HepG2 (cell line): ENCODE results near the gene KCNJ14. TPM values are rescaled to one million over a fixed set of nuclear protein-coding genes. Genes with fewer than 3 reads are reported as not detected.
A peak's percentile ranks its signal among the peaks of the same experiment; 100 is the strongest.

Experiments
- ATF1 ChIP-seq: IDR thresholded peaks from 2 replicates; pipeline ENCODE4 v1.6.1; 2016; ENCODE audit warnings: mild to moderate bottlenecking, control low read depth
- BORCS8-MEF2B ChIP-seq: sonication (generic); formaldehyde crosslinking; IDR thresholded peaks from 2 replicates; pipeline ENCODE4 v1.8.0; 2022; ENCODE audit warnings: mild to moderate bottlenecking, missing genetic modification reagents
- CCDC6 ChIP-seq: sonication (generic); formaldehyde crosslinking; IDR thresholded peaks from 2 replicates; pipeline ENCODE4 v1.8.1; 2022; ENCODE audit warnings: mild to moderate bottlenecking, missing genetic modification reagents, moderate library complexity
- CENPX ChIP-seq: sonication (generic); formaldehyde crosslinking; IDR thresholded peaks from 2 replicates; pipeline ENCODE4 v1.9.0; 2021; ENCODE audit warnings: mild to moderate bottlenecking, missing genetic modification reagents, moderate library complexity
- FOXK2 ChIP-seq: fragments of 450-650 bp; IDR thresholded peaks from 2 replicates; pipeline ENCODE4 v1.6.1; 2016
- ISX ChIP-seq: sonication (generic); formaldehyde crosslinking; conservative IDR thresholded peaks from 2 replicates; pipeline ENCODE4 v1.5.0; 2020; ENCODE audit warnings: missing genetic modification reagents
- KLF16 ChIP-seq, 2 experiments: sonication (generic) in 1 of 2; formaldehyde crosslinking in 1 of 2; IDR thresholded peaks; 2 replicates each; pipeline versions ENCODE4 v1.6.1 to v1.8.0; 2016 to 2023; ENCODE audit warnings: missing genetic modification reagents in 2 of 2, missing compliant biosample characterization in 1 of 2
- MEIS1 ChIP-seq: sonication (generic); formaldehyde crosslinking; IDR thresholded peaks from 2 replicates; pipeline ENCODE4 v1.9.0; 2021; ENCODE audit warnings: mild to moderate bottlenecking, missing genetic modification reagents, moderate library complexity, borderline replicate concordance
- POLR2A ChIP-seq, 2 experiments: IDR thresholded peaks; 2 replicates each; pipeline ENCODE4 v1.6.1; 2011; ENCODE audit warnings: low read depth in 2 of 2, low read length in 2 of 2, mild to moderate bottlenecking in 1 of 2, moderate library complexity in 1 of 2; ENCODE audit not compliant: insufficient read depth in 1 of 2
- PTBP1 ChIP-seq: fragments of 200-400 bp; formaldehyde crosslinking; IDR thresholded peaks from 2 replicates; pipeline ENCODE4 v1.6.1; 2018; ENCODE audit warnings: low read length, low read depth; ENCODE audit not compliant: poor library complexity, severe bottlenecking
- SNAPC2 ChIP-seq: sonication (generic); formaldehyde crosslinking; IDR thresholded peaks from 2 replicates; pipeline ENCODE4 v1.8.1; 2022; ENCODE audit warnings: mild to moderate bottlenecking, missing genetic modification reagents
- SPEN ChIP-seq: sonication (generic); formaldehyde crosslinking; IDR thresholded peaks from 2 replicates; pipeline ENCODE4 v1.5.1; 2020; ENCODE audit warnings: low read depth, mild to moderate bottlenecking, missing genetic modification reagents
- U2AF1 ChIP-seq: fragments of 200-400 bp; formaldehyde crosslinking; optimal IDR thresholded peaks from 2 replicates; pipeline ENCODE3; 2017; ENCODE audit warnings: mild to moderate bottlenecking, low read depth, low read length
- ZC3H13 ChIP-seq: sonication (generic); formaldehyde crosslinking; IDR thresholded peaks from 2 replicates; pipeline ENCODE4 v1.8.1; 2023; ENCODE audit warnings: mild to moderate bottlenecking, missing genetic modification reagents, moderate library complexity
- ZNF362 ChIP-seq: sonication (generic); formaldehyde crosslinking; IDR thresholded peaks from 2 replicates; pipeline ENCODE4 v1.4.0; 2020; ENCODE audit warnings: missing genetic modification reagents, mild to moderate bottlenecking, borderline replicate concordance
- ZNF496 ChIP-seq: sonication (generic); formaldehyde crosslinking; IDR thresholded peaks from 2 replicates; pipeline ENCODE4 v1.8.1; 2023; ENCODE audit warnings: mild to moderate bottlenecking, moderate library complexity, missing genetic modification reagents; ENCODE audit not compliant: insufficient replicate concordance
- ZNF543 ChIP-seq: sonication (generic); formaldehyde crosslinking; IDR thresholded peaks from 2 replicates; pipeline ENCODE4 v1.4.0; 2020; ENCODE audit warnings: mild to moderate bottlenecking, missing genetic modification reagents
- ZNF549 ChIP-seq: sonication (generic); formaldehyde crosslinking; IDR thresholded peaks from 2 replicates; pipeline ENCODE4 v1.5.0; 2020; ENCODE audit warnings: missing genetic modification reagents
- ZNF607 ChIP-seq: sonication (generic); formaldehyde crosslinking; IDR thresholded peaks from 2 replicates; pipeline ENCODE4 v1.5.1; 2020; ENCODE audit warnings: missing genetic modification reagents, mild to moderate bottlenecking, borderline replicate concordance
- polyA plus RNA-seq, 8 experiments: library from polyadenylated mRNA; depleted of rRNA in 3 of 8; stranded (reverse) in 7 of 8; unstranded in 1 of 8; fragments of >200 nt; fragmentation: Illumina TruSeq in 4 of 8; extraction: Trizol in 4 of 8; gene quantifications; 2 replicates each; pipeline versions ENCODE4 v1.2.1 to v1.2.3, GENCODE V29; 2011 to 2016; ENCODE audit warnings: low read depth in 4 of 8, missing spikeins in 1 of 8, mixed read lengths in 1 of 8; ENCODE audit not compliant: insufficient read depth in 1 of 8
- total RNA-seq, 5 experiments: library from RNA; depleted of rRNA; stranded (reverse); fragments of >200 nt; fragmentation: Illumina TruSeq; extraction: Trizol; gene quantifications; 2 replicates each; pipeline ENCODE4 v1.2.3, GENCODE V29; 2016; ENCODE audit warnings: low read depth in 1 of 5
- TF ChIP-seq, protein P1 (sequence below): sonication (generic); formaldehyde crosslinking; IDR thresholded peaks from 2 replicates; pipeline ENCODE4 v1.4.0; 2020; ENCODE audit warnings: mild to moderate bottlenecking, missing genetic modification reagents
- TF ChIP-seq, protein P2 (sequence below): sonication (generic); formaldehyde crosslinking; IDR thresholded peaks from 2 replicates; pipeline ENCODE4 v1.4.0; 2020; ENCODE audit warnings: missing genetic modification reagents
- TF ChIP-seq, protein P3 (sequence below): sonication (generic); formaldehyde crosslinking; IDR thresholded peaks from 2 replicates; pipeline ENCODE4 v1.4.0; 2020; ENCODE audit warnings: low read depth, mild to moderate bottlenecking, missing genetic modification reagents

Gene KCNJ14
- total and polyA plus RNA-seq, 2 of the 13 experiments (the other 11 are each of a cell fraction or from before 2014, with no cell fraction given), result 0.20 to 0.51 TPM

GRCh38 chr19:48469289-48469881 is 14.0 kb downstream of the KCNJ14 start, which contains the start of gene CYTH2 (continued):
- no peak for TF ChIP-seq CCDC6
- no peak for TF ChIP-seq U2AF1
- no peak for TF ChIP-seq ZNF549 (CRISPR knock-in tag)
- peak in 1 of 2 experiments; percentile 40; a peak in 1 of 4 replicates for TF ChIP-seq KLF16 (CRISPR knock-in tag; IDR thresholded peaks at IDR 0.05)
- TF ChIP-seq ZNF496 (CRISPR knock-in tag), result no peak
- TF ChIP-seq ISX (CRISPR knock-in tag), result no peak
- peak; percentile 29; the same call in 1 of the 2 replicates for TF ChIP-seq SPEN
- TF ChIP-seq, protein P1, sequence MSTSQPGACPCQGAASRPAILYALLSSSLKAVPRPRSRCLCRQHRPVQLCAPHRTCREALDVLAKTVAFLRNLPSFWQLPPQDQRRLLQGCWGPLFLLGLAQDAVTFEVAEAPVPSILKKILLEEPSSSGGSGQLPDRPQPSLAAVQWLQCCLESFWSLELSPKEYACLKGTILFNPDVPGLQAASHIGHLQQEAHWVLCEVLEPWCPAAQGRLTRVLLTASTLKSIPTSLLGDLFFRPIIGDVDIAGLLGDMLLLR (CRISPR knock-in tag), result no peak
- TF ChIP-seq ATF1 (CRISPR knock-in tag), result no peak; the same call in none of the 2 replicates
- TF ChIP-seq SNAPC2 (CRISPR knock-in tag), result no peak
- TF ChIP-seq ZNF362, result no peak
- no peak; the same call in 1 of the 2 replicates for TF ChIP-seq ZNF607 (CRISPR knock-in tag)
- TF ChIP-seq BORCS8-MEF2B (CRISPR knock-in tag), result peak; percentile 64
- TF ChIP-seq ZNF543 (CRISPR knock-in tag), result no peak
- peak; percentile 65; the same call in 1 of the 2 replicates for TF ChIP-seq ZC3H13 (CRISPR knock-in tag)
- TF ChIP-seq, protein P2, sequence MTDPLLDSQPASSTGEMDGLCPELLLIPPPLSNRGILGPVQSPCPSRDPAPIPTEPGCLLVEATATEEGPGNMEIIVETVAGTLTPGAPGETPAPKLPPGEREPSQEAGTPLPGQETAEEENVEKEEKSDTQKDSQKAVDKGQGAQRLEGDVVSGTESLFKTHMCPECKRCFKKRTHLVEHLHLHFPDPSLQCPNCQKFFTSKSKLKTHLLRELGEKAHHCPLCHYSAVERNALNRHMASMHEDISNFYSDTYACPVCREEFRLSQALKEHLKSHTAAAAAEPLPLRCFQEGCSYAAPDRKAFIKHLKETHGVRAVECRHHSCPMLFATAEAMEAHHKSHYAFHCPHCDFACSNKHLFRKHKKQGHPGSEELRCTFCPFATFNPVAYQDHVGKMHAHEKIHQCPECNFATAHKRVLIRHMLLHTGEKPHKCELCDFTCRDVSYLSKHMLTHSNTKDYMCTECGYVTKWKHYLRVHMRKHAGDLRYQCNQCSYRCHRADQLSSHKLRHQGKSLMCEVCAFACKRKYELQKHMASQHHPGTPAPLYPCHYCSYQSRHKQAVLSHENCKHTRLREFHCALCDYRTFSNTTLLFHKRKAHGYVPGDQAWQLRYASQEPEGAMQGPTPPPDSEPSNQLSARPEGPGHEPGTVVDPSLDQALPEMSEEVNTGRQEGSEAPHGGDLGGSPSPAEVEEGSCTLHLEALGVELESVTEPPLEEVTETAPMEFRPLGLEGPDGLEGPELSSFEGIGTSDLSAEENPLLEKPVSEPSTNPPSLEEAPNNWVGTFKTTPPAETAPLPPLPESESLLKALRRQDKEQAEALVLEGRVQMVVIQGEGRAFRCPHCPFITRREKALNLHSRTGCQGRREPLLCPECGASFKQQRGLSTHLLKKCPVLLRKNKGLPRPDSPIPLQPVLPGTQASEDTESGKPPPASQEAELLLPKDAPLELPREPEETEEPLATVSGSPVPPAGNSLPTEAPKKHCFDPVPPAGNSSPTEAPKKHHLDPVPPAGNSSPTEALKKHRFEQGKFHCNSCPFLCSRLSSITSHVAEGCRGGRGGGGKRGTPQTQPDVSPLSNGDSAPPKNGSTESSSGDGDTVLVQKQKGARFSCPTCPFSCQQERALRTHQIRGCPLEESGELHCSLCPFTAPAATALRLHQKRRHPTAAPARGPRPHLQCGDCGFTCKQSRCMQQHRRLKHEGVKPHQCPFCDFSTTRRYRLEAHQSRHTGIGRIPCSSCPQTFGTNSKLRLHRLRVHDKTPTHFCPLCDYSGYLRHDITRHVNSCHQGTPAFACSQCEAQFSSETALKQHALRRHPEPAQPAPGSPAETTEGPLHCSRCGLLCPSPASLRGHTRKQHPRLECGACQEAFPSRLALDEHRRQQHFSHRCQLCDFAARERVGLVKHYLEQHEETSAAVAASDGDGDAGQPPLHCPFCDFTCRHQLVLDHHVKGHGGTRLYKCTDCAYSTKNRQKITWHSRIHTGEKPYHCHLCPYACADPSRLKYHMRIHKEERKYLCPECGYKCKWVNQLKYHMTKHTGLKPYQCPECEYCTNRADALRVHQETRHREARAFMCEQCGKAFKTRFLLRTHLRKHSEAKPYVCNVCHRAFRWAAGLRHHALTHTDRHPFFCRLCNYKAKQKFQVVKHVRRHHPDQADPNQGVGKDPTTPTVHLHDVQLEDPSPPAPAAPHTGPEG (CRISPR knock-in tag), result 0 out of 2 replicates have a peak, but pooled peaks have one; percentile 39
- TF ChIP-seq MEIS1 (CRISPR knock-in tag), result no peak
- TF ChIP-seq CENPX (CRISPR knock-in tag), result no peak
- peak; percentile 86 to 93 for TF ChIP-seq POLR2A (IDR thresholded peaks at IDR 0.05; ENCODE audit: insufficient read depth in 1 of 2, low read depth in 2 of 2, low read length in 2 of 2)
- TF ChIP-seq, protein P3, sequence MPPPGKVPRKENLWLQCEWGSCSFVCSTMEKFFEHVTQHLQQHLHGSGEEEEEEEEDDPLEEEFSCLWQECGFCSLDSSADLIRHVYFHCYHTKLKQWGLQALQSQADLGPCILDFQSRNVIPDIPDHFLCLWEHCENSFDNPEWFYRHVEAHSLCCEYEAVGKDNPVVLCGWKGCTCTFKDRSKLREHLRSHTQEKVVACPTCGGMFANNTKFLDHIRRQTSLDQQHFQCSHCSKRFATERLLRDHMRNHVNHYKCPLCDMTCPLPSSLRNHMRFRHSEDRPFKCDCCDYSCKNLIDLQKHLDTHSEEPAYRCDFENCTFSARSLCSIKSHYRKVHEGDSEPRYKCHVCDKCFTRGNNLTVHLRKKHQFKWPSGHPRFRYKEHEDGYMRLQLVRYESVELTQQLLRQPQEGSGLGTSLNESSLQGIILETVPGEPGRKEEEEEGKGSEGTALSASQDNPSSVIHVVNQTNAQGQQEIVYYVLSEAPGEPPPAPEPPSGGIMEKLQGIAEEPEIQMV (CRISPR knock-in tag), result 0 out of 2 replicates have a peak, but pooled peaks have one; percentile 24
- TF ChIP-seq FOXK2, result no peak
- TF ChIP-seq PTBP1, result no peak
